GM12875 (cell line): ENCODE results near the gene OR6B2.

ENCODE experiments used
- H3K4me3 ChIP-seq: one replicate; pipeline ENCODE4 v1.5.1; 2011; ENCODE audit warnings: low read depth, low read length, control low read depth
- CTCF ChIP-seq: IDR thresholded peaks from 2 replicates; pipeline ENCODE4 v1.5.1; 2011; ENCODE audit warnings: low read depth, mild to moderate bottlenecking, control low read depth, inconsistent platforms, low read length, moderate library complexity, borderline replicate concordance; ENCODE audit not compliant: insufficient read depth

OR6B2 gene

DNA sequence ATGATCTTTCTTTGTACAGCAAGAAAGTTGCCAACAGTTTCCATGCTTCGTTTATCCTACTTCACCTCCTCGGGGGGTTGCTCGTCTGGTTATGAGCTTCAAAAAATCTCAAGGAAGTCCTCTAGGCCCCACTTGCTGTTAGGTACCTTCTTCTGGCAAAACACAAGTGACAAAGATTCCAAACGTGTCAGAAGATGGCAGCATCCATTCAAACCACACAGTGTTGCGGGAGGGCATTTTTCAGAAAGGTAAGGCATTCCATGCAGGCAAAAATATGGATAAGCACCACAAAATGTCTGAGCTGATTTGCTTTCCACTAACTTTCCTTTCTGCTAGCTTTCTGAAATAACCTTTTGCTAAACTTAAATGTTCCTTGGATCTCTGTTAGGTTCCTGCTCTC, 36.3 kb upstream of the OR6B2 start:
- no peak for TF ChIP-seq CTCF
- H3K4me3 ChIP-seq: no peak overlapping the region

DNA sequence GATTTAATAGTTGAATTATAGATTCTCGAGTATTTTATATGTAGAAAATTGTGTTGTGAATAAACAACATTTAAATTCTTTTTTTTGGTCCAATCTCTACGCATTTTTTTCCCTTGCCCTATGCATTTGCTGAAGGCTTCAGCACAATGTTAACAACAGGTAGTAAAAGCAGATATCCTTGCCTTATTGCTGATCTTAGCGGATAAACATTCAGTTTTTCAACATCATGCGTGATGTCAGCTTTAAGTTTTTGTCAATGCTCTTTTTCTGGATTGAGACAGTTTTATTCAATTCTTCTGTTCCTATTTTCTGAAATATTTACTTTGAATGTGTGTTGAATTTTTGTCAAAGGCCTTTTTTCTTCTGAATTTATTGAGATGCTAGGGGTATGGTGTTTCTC, 34.7 kb upstream of the OR6B2 start:
- TF ChIP-seq CTCF: no peak
- H3K4me3 ChIP-seq: no peak overlapping the region

DNA sequence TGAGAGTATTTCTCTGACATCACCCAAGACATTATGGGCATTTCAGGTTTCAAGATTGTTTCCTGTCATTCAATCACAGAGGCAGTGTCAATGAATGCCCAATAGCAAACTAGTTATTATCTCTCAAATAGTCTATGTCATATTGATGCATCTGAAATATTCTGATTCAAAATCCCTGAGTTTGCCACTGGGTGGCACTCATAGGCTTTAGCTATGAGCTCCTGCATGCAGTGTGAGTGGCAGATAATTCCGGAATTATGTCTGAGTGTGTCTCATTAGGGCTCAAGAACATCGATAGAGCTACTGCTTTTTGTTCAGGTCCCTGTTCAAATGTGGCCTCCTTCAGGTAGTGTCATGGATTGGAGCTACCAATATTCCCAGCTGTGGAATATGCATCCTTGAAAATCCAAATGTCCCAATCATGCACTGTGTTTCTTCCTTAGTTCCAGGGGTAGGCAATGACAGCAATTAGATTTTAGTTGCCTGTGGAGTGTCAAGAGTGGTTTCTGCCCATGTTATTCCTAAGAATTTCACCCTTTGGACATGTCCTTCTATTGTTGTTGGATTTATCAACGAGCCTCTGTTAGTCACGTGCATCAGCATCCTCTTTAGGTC, 30.9 kb upstream of the OR6B2 start:
- H3K4me3 ChIP-seq: no peak overlapping the region
- peak; percentile 57; the same call in 1 of the 2 replicates for TF ChIP-seq CTCF

DNA sequence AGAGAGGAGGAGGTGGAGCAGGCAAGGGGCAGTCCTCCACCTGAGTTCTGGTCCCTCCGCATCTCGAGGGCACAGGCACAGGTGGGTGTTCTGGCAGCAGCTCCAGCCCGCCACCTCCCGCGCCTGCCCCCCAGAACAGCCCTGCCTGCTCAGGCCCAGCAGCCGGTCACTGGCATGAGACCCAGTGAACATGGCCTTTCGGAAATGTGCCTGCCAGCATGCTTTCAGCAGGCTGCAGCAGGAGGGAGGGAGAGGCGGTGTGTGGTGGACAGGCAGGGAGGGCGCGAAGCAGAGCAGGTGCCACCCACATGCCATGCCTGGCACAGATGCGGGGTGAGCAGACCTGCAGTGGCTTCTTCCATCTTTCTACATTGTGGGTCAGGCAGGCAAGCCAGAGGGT, 26.4 kb upstream of the OR6B2 start:
- H3K4me3 ChIP-seq: no peak overlapping the region
- TF ChIP-seq CTCF: no peak

- TF ChIP-seq CTCF: no peak
- no peak overlapping the region for H3K4me3 ChIP-seq
Measured at GRCh38 chr2:240055177-240055917, 25.1 kb upstream of the OR6B2 start.

DNA sequence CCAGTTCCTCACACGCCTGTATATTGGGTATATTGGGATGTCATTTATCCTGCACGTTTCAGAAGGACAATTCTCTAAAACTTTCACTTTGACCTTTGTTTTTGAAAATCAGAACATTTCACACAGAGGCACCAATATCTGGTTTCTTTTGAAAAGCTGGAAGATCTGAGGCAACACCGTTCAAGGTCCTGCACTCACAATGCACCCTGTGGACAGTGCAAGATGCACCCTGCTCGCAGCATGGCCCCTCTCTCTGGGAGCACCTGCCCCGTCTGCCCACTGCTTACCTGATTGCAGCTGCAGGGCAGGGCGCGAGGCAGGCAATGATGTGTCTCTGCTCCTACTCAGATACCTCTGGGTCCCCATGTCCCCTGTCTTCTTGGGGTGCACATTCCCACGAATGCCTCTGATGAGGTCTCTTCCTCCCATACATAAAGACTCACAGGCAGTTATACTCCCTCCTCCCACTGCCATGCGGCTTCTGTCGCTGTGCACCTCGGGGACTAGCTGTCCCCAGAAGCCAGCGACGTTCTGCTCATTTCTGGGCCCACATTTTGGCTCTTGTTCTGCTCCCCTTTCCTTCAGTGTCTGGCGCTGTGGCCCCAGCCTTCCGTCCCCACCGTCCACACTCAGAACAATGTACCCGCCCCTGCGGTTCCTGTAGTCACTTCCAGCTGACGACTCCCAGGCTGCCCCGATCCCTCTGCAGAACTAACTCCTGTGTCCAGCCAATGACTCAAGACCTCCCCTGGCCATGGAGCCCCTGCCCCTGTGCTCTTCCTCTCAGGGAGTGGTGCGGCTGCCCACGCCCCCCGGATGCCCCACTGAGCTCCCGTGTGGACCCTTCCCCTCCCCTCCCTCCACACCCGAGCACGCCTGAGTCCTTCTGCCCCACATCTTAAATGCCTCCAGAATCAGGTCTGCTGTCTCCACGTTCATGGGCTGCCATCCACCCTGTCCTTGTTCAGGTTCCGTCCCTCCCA, 23.2 kb upstream of the OR6B2 start, which contains the start of gene OR6B3:
OR6B3 (minus strand) TSS at position 349 of the 983 bp plus-strand sequence.
- no peak within 1 kb of the TSS for H3K4me3 ChIP-seq
- TF ChIP-seq CTCF: no peak
